Measurements from ENCODE around the gene ABI1. TPM values are rescaled to one million over a fixed set of nuclear protein-coding genes. Genes with fewer than 3 reads are reported as not detected.

Gene ABI1
- total RNA-seq, 1 experiment from 2014 or later, result 36.9 TPM

GRCh38 chr10:26787362-26787761 is 73.4 kb downstream of the ABI1 start:
- Histone ChIP-seq H2BK5ac (ENCODE audit: insufficient read length, low read length) (no peak overlapping the region), H3K56ac (ENCODE audit: insufficient read length, low read depth, low read length) (no peak overlapping the region), H4K8ac (replicated peaks; ENCODE audit: insufficient read length, low read depth, low read length) (no peak overlapping the region), H4K20me1 (ENCODE audit: control insufficient read depth, insufficient read depth, insufficient read length) (no peaks in the 10 kb centered on the region), H3K9me3 (ENCODE audit: control insufficient read depth, low read depth, low read length) (no peaks in the 10 kb centered on the region), H2BK12ac (ENCODE audit: insufficient read length, low read depth, low read length) (no peak overlapping the region), H3K27ac (ENCODE audit: insufficient read length, low read depth, low read length) (no peak overlapping the region), H3K9ac (ENCODE audit: extremely low read depth, insufficient read length, low read length) (no peak overlapping the region), H4K91ac (ENCODE audit: insufficient read length, low read depth, low read length) (no peak overlapping the region), H3K79me1 (ENCODE audit: insufficient read depth, low read depth, low read length, poor library complexity, severe bottlenecking) (no peaks in the 10 kb centered on the region), H3K18ac (ENCODE audit: insufficient read length, low read depth, low read length) (no peak overlapping the region), H3K23me2 (ENCODE audit: insufficient read length, low read depth, low read length, poor library complexity, severe bottlenecking) (no peaks in the 10 kb centered on the region), H2BK120ac (ENCODE audit: low read depth, low read length, poor library complexity, severe bottlenecking) (no peak overlapping the region), H3K4me1 (ENCODE audit: insufficient read depth, low read length) (no peaks in the 10 kb centered on the region), H2AK5ac (ENCODE audit: insufficient read length, low read length) (no peak overlapping the region), H3K4ac (ENCODE audit: low read depth, low read length) (no peak overlapping the region), H2BK15ac (ENCODE audit: low read depth, low read length) (no peak overlapping the region), H2BK20ac (ENCODE audit: low read depth, low read length, poor library complexity, severe bottlenecking) (no peak overlapping the region), H3K4me2 (ENCODE audit: insufficient read depth, insufficient read length, low read length) (no peak overlapping the region), H3K79me2 (ENCODE audit: insufficient read depth, low read length) (0 out of 2 replicates have a peak, but pooled peaks cover 2% of the 10 kb centered on the region), H3K23ac (ENCODE audit: insufficient read length, low read depth, low read length) (no peak overlapping the region), H2AFZ (ENCODE audit: low read length) (no peak overlapping the region), H3K14ac (ENCODE audit: insufficient read depth, low read length) (no peak overlapping the region), H4K5ac (ENCODE audit: insufficient read length, low read depth, low read length) (no peak overlapping the region), H3T11ph (ENCODE audit: low read length) (no peak overlapping the region), H3K27me3 (ENCODE audit: insufficient read depth, low read length) (no peaks in the 10 kb centered on the region)
- Mint-ChIP-seq H3K9me3 (peaks cover 0 to 3% of the 10 kb centered on the region in 2 experiments; a peak in 2 of 5 replicates), H3K4me1 (peaks cover 15 to 26% of the 10 kb centered on the region in 2 experiments; a peak in 3 of 4 replicates), H3K27ac (peak overlapping the region in 1 of 3 experiments; percentile 31; a peak in 2 of 7 replicates), H3K36me3 (ENCODE audit: insufficient read depth in 1 of 3, low read depth in 3 of 3) (peaks cover 5 to 11% (median 8%) of the 10 kb centered on the region in 3 experiments), H3K4me3 (no peak overlapping the region), H3K27me3 (ENCODE audit: low read depth) (no peaks in the 10 kb centered on the region)
- WGBS (ENCODE audit: extremely low coverage, insufficient read length, low lambda C conversion rate), result 100% methylated on average over 1 of the region's 3 CpGs
- no peak for DNase-seq
- no peak for TF ChIP-seq CTCF (conservative IDR thresholded peaks at IDR 0.05)

All from H9 (cell line).